Activated CD4-positive, CD25-positive, alpha-beta regulatory T cell treated with anti-CD3 and anti-CD28 coated beads, Interleukin-2, amount 50 U/mL, for 16 hours (primary cell): ENCODE results near the gene EPM2A.
"Not testable (repeated sequence)": the region's sequence is repeated elsewhere in the genome, so short reads cannot be mapped to it uniquely, and the experiment has no call there.

Experiments
- DNase-seq: peaks from one replicate; pipeline ENCODE4 v3.0.0-alpha.2; 2020; ENCODE audit warnings: low read depth, low spot score

The EPM2A gene

GRCh38 chr6:145729887-145730286, 5.4 kb downstream of the EPM2A start:
- no peak for DNase-seq

- DNase-seq: no peak
These were observed 6.6 kb downstream of the EPM2A start for GRCh38 chr6:145728444-145729385.

GRCh38 chr6:145727817-145728388, 7.4 kb downstream of the EPM2A start:
- no peak for DNase-seq

DNA sequence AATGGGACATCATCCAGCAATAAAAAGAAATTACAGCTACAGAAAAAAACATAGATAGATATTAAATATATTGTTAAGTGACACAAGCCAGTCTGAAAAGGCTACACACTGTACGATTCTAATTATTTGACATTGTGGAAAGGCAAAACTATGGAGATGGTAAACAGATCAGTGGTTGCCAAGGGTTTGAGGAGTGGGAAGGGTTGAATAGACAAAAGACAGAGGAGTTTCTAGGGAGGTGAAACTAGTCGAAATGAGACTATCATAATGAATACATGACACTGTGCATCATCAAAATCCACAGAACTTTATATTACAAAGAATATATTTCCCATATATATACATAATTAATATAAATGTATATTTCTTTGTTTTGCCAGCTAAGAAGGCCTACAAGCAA, 9.8 kb downstream of the EPM2A start:
- DNase-seq: no peak

GRCh38 chr6:145723646-145724045, 11.7 kb downstream of the EPM2A start:
- no peak for DNase-seq

GRCh38 chr6:145722190-145722589, 13.1 kb downstream of the EPM2A start:
- no peak for DNase-seq

GRCh38 chr6:145721144-145721543, 14.2 kb downstream of the EPM2A start:
- DNase-seq: no peak

GRCh38 chr6:145715426-145715825, 19.9 kb downstream of the EPM2A start:
- no peak for DNase-seq

DNA sequence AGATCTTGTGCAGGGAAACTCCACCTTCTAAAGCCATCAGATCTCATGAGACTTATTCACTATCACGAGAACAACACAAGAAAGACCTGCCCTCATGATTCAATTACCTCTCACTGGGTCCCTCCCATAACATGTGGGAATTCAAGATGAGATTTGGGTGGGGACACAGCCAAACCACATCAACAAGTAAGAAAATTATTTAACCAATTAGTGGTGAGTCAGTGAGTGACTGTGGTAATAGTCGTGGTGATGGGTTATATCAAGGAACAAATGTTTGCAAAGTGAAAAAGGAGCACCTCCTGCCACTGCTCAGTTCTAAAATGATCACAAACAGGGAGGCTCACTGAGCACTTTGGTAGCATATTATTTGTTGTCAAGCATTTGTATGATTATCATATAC, 20.6 kb downstream of the EPM2A start:
- DNase-seq: no peak

- no peak for DNase-seq
These were observed 21.5 kb downstream of the EPM2A start for GRCh38 chr6:145713773-145714172.

DNA sequence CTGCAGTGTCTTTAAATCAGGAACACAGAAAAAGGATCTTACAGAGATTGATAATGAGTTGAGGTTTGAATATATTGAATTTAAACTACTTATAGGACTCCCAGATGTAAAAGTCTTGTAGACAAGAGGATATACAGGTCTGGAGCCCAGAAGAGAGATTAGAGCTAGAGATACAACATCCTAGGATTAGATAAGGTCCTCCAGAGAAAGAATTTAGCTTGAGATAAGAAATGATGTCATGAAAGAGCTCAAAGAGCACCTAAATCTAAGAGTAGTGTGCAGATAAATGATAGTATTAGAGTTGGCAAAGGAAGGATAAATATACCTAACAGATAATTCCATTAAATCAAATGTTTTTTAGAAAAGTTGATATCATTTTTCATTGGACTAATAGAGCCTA, 23.9 kb downstream of the EPM2A start:
- no peak for DNase-seq

DNA sequence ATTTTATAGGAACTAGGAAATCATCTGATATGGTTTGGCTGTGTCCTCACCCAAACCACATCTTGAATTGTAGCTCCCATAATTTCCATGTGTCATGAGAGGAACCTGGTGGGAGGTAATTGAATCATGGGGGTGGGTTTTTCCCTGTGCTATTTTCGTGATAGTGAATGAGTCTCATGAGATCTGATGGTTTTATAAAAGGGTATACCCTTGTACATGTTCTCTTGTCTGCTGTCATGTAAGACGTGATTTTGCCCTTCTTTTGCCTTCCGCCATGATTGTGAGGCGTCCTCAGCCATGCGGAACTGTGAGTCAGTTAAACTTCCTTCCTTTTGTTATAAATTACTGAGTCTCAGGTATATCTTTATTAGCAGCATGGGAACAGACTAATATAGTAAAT, 27.9 kb downstream of the EPM2A start:
- no peak for DNase-seq

- no peak for DNase-seq
These were observed 29.8 kb downstream of the EPM2A start for GRCh38 chr6:145705561-145705960.

DNA sequence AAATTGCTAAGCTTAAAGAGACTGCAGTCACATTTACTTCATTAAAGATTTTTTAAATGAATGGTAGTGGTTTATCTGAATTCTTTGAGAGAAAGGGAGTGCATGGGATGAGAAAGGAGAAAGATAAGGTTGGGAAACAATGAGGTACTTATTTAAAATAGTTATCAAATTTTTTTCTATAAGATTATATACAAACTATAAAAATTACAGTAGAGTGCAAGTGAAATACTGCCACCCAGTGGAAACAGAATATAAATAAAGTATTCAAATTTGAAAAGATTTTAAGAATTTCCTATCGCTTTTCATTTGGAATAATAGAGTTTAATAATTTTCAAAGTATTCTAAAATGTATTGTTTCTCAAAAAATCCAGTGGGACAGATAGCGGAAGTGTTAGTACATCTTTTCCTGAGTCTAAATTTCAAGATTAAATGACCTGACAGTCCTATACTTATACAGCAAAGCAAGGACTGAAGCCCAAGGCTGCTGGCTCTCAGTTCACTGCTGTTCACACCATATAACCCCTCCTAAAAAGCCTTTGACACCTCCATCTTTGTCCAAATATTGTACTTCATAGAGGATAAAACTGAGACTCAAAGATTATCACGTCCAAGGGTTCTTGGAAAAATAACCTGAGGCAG, 31.1 kb downstream of the EPM2A start:
- DNase-seq: no peak

- DNase-seq: no peak
These were observed 35.9 kb downstream of the EPM2A start for GRCh38 chr6:145699462-145699861.

DNA sequence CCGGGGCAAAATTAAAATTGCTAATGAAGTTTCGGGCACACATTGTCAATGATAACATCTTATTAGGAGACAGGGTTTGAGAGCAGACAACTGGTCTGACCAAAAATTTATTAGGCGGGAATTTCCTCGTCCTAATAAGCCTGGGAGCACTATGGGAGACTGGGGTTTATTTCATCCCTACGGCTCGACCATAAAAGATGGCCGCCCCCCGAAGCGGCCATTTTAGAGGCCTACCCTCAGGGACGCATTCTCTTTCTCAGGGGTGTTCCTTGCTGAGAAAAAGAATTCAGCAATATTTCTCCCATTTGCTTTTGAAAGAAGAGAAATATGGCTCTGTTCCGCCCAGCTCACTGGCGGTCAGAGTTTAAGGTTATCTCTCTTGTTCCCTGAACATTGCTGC, 37.9 kb downstream of the EPM2A start:
- not testable (repeated sequence) for DNase-seq

DNA sequence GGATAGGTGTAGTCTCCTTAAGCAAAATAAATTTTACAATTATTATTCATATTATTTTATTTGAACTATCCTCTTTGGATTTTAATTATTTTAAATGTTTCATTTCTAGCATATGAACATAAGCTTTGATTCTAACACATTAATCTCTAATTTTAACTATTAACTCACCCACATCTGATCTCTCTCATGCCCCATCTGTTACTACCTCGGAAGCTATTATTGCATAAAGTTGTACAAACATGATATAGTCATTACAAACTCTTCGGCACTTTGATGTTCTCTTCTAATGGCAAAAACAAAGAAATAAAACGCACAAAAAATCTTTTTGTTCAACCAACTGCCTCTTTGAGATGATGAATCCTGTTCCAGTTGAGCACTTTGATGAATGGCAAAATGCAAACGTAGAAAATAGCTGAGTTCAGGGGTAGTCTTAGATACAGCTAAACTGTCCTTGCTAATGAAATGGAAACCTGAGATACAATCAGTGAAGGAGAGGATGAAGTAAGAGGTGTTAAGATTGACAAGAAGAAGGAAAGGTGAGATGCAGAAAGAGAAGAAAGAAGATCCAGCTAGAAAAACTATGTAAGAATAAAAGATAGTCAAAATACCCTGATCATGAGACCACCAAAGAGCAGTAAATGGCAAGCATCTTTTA, 41.1 kb downstream of the EPM2A start:
- no peak for DNase-seq

GRCh38 chr6:145690969-145691368, 44.4 kb downstream of the EPM2A start:
- DNase-seq: no peak

- DNase-seq: no peak
These were observed 45.8 kb downstream of the EPM2A start for GRCh38 chr6:145689529-145689928.

- DNase-seq: no peak
These were observed 46.8 kb downstream of the EPM2A start for GRCh38 chr6:145688493-145688905.

GRCh38 chr6:145685932-145686331, 49.4 kb downstream of the EPM2A start:
- DNase-seq: no peak

DNA sequence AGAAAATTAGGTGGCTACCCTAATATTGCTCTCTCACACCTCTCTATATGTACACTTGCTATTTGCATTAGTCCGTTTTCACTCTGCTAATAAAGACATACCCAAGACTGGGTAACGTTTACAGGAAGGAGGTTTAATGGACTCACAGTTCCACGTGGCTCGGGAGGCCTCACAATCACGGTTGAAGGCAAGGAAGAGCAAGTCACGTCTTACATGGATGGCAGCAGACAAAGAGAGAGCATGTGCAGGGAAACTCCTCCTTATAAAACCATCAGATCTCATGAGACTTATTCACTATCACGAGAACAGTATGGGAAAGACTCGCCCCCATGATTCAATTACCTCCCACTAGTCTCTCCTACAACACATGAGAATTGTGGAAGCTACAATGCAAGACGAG, 53.4 kb downstream of the EPM2A start:
- no peak for DNase-seq
